Esophagus muscularis mucosa (tissue), 4 donors: ENCODE data around the gene TBPL2.

Source experiments
- EP300 ChIP-seq: sonication (generic); formaldehyde crosslinking; IDR thresholded peaks from one replicate; pipeline ENCODE4 v1.6.1; 2017; ENCODE audit warnings: antibody characterized with exemption
- POLR2A ChIP-seq: fragments of 450-650 bp; IDR thresholded peaks from one replicate; pipeline ENCODE4 v1.6.1; 2017; ENCODE audit warnings: antibody characterized with exemption, moderate library complexity, mild to moderate bottlenecking, low read depth
- POLR2AphosphoS5 ChIP-seq, 2 donors: sonication (generic); formaldehyde crosslinking; IDR thresholded peaks; one replicate each; pipeline ENCODE4 v1.6.1; 2017; ENCODE audit warnings: antibody characterized with exemption in 2 of 2
- TF ChIP-seq, protein P1 (sequence below), 3 experiments: fragments of 200-600 bp in 2 of 3; fragments of 450-650 bp in 1 of 3; sonication (generic) in 2 of 3; IDR thresholded peaks; one replicate each; pipeline ENCODE4 v1.5.1; 2017 to 2019; ENCODE audit warnings: antibody characterized with exemption in 3 of 3, mild to moderate bottlenecking in 2 of 3, moderate library complexity in 1 of 3

DNA sequence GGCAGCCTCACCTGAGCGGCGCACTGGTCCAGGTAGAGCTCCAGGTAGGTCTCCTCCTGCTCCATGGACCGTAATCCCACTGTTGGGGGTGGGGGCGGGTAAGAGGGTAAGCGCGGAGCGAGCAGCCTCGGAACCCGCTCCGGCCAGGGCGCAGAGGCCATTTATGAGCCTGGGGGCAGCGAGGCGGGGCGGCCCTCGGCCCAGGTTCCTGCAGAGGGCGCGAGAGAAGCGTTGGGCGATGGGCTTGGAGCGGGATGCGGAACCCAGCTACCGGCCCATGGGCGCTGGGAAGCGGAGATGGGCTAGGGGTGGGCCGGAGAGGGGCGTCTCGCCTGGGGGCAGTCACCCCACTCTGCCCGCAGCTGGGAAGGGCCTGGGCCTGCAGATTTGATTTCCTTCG lies at the start of gene TBPL2:
- TF ChIP-seq, protein P1, sequence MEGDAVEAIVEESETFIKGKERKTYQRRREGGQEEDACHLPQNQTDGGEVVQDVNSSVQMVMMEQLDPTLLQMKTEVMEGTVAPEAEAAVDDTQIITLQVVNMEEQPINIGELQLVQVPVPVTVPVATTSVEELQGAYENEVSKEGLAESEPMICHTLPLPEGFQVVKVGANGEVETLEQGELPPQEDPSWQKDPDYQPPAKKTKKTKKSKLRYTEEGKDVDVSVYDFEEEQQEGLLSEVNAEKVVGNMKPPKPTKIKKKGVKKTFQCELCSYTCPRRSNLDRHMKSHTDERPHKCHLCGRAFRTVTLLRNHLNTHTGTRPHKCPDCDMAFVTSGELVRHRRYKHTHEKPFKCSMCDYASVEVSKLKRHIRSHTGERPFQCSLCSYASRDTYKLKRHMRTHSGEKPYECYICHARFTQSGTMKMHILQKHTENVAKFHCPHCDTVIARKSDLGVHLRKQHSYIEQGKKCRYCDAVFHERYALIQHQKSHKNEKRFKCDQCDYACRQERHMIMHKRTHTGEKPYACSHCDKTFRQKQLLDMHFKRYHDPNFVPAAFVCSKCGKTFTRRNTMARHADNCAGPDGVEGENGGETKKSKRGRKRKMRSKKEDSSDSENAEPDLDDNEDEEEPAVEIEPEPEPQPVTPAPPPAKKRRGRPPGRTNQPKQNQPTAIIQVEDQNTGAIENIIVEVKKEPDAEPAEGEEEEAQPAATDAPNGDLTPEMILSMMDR (IDR thresholded peaks at IDR 0.05): no peak
- TF ChIP-seq EP300 (no peak), POLR2A (no peak), POLR2AphosphoS5 (IDR thresholded peaks at IDR 0.05) (no peak)
